AG09319 (cell line): ENCODE measurements around the gene RIF1.
A peak's percentile ranks its signal among the peaks of the same experiment; 100 is the strongest.
"Not testable (repeated sequence)": the region's sequence is repeated elsewhere in the genome, so short reads cannot be mapped to it uniquely, and the experiment has no call there.

Experiments used
- DNase-seq: peaks from one replicate; pipeline ENCODE4 v3.0.0-alpha.2; 2010; ENCODE audit warnings: low read depth; ENCODE audit errors: extremely low read depth
- CTCF ChIP-seq: IDR thresholded peaks from 2 replicates; pipeline ENCODE4 v1.5.1; 2011; ENCODE audit warnings: low read depth, mild to moderate bottlenecking, inconsistent platforms, low read length, moderate library complexity

The RIF1 gene

GRCh38 chr2:151417650-151418049, 7.9 kb downstream of the RIF1 start:
- no peak for DNase-seq
- no peak for TF ChIP-seq CTCF

- not testable (repeated sequence) for DNase-seq
These were observed 12.0 kb downstream of the RIF1 start for GRCh38 chr2:151421681-151422080.

- TF ChIP-seq CTCF, result no peak
- no peak for DNase-seq
These were observed 13.3 kb downstream of the RIF1 start for GRCh38 chr2:151422917-151423439.

GRCh38 chr2:151423760-151424159, 14.1 kb downstream of the RIF1 start:
- DNase-seq, result no peak
- TF ChIP-seq CTCF, result no peak

GRCh38 chr2:151437630-151438029, 27.9 kb downstream of the RIF1 start:
- TF ChIP-seq CTCF, result peak; percentile 42
- DNase-seq, result no peak

GRCh38 chr2:151438506-151438905, 28.8 kb downstream of the RIF1 start:
- TF ChIP-seq CTCF, result no peak
- DNase-seq, result no peak

- no peak for DNase-seq
- no peak for TF ChIP-seq CTCF
These were observed 29.4 kb downstream of the RIF1 start for GRCh38 chr2:151439127-151439526.

GRCh38 chr2:151459358-151459757, 49.7 kb downstream of the RIF1 start:
- no peak for DNase-seq

More at GRCh38 chr2:151459358-151459757, 49.7 kb downstream of the RIF1 start:
- TF ChIP-seq CTCF, result no peak
